KMS-11 (cell line): ENCODE data around the gene APOOL.
"Not testable (repeated sequence)": the region's sequence is repeated elsewhere in the genome, so short reads cannot be mapped to it uniquely, and the experiment has no call there.

Source experiments
- H2AFZ ChIP-seq: fragments of 200-600 bp; sonication (generic); 2 replicates; pipeline ENCODE4 v1.6.1; 2016; ENCODE audit warnings: antibody characterized with exemption, mixed run types, low read depth
- H3K27ac ChIP-seq: fragments of 200-600 bp; sonication (generic); 2 replicates; pipeline ENCODE4 v1.6.1; 2016; ENCODE audit warnings: mild to moderate bottlenecking, mixed run types
- H3K27me3 ChIP-seq: fragments of 200-600 bp; sonication (generic); 2 replicates; pipeline ENCODE4 v1.6.1; 2017; ENCODE audit warnings: mild to moderate bottlenecking, low read depth, mixed run types, moderate library complexity; ENCODE audit not compliant: insufficient read depth
- H3K36me3 ChIP-seq: fragments of 200-600 bp; sonication (generic); 2 replicates; pipeline ENCODE4 v1.6.1; 2017; ENCODE audit warnings: mild to moderate bottlenecking, mixed run types; ENCODE audit not compliant: insufficient read depth
- H3K4me1 ChIP-seq: fragments of 200-600 bp; sonication (generic); 2 replicates; pipeline ENCODE4 v1.6.1; 2016; ENCODE audit warnings: mild to moderate bottlenecking, low read depth, mixed run types; ENCODE audit not compliant: poor library complexity, severe bottlenecking
- H3K4me2 ChIP-seq: fragments of 200-600 bp; sonication (generic); 2 replicates; pipeline ENCODE4 v1.7.0; 2016; ENCODE audit warnings: mild to moderate bottlenecking, mixed run types
- H3K4me3 ChIP-seq: fragments of 200-600 bp; sonication (generic); IDR thresholded peaks from 2 replicates; pipeline ENCODE4 v1.6.1; 2017; ENCODE audit warnings: low read depth, low read length, mixed read lengths; ENCODE audit not compliant: insufficient read depth
- H3K79me2 ChIP-seq: fragments of 200-600 bp; sonication (generic); 2 replicates; pipeline ENCODE4 v1.6.1; 2016; ENCODE audit warnings: low read depth, mixed run types; ENCODE audit not compliant: insufficient read depth
- H3K9ac ChIP-seq: fragments of 200-600 bp; sonication (generic); 2 replicates; pipeline ENCODE4 v1.6.1; 2016; ENCODE audit warnings: mild to moderate bottlenecking, mixed run types
- H4K20me1 ChIP-seq: fragments of 200-600 bp; sonication (generic); 2 replicates; pipeline ENCODE4 v1.6.1; 2016; ENCODE audit warnings: mild to moderate bottlenecking, mixed run types; ENCODE audit not compliant: insufficient read depth
- CTCF ChIP-seq: fragments of 200-600 bp; sonication (generic); conservative IDR thresholded peaks from 2 replicates; pipeline ENCODE4 v1.6.1; 2017; ENCODE audit warnings: low read depth, mild to moderate bottlenecking, antibody characterized with exemption, low read length, moderate library complexity, mixed read lengths

The APOOL gene

GRCh38 chrX:85001344-85001743 lies 2.3 kb upstream of the APOOL start:
- Histone ChIP-seq H2AFZ (no peak overlapping the region), H3K79me2 (no peaks in the 10 kb centered on the region), H3K4me2 (no peak overlapping the region), H3K4me3 (no peak overlapping the region), H3K27me3 (no peaks in the 10 kb centered on the region), H3K27ac (no peak overlapping the region), H3K9ac (no peak overlapping the region), H4K20me1 (no peaks in the 10 kb centered on the region), H3K4me1 (no peaks in the 10 kb centered on the region), H3K36me3 (no peaks in the 10 kb centered on the region)
- no peak for TF ChIP-seq CTCF

DNA sequence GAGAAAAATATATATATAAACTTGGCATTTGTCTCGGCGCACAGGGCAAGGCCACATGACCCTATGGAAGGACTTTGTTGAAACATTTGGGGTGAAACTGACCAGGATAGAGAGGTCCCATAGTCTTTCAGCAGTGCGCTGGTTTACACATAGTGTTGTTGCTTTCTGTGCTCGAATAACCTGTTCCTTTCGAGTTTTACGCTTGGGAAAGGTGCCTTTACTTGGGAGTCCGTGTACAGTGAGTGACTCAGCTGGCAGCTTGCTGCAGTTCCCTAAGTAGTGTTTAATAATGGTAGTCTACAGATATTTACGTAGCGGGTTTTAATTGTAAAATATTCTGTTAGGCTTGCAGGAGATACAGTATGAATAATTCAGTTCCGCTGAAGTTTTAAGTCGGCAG lies 578 bp downstream of the APOOL start:
- Histone ChIP-seq H3K36me3 (no peaks in the 10 kb centered on the region), H3K27ac (peak overlapping the region; percentile 49; the same call in 1 of the 2 replicates)

GRCh38 chrX:85012098-85012497 lies 8.4 kb downstream of the APOOL start:
- Histone ChIP-seq H3K9ac (no peak overlapping the region), H4K20me1 (no peaks in the 10 kb centered on the region), H3K27ac (no peak overlapping the region), H3K27me3 (no peaks in the 10 kb centered on the region), H2AFZ (no peak overlapping the region), H3K79me2 (no peaks in the 10 kb centered on the region; the same call in 1 of the 2 replicates), H3K36me3 (no peaks in the 10 kb centered on the region), H3K4me1 (no peaks in the 10 kb centered on the region), H3K4me3 (no peak overlapping the region), H3K4me2 (no peak overlapping the region)
- TF ChIP-seq CTCF, result no peak

More for the DNA sequence above, 578 bp downstream of the APOOL start:
- Histone ChIP-seq H3K4me3 (no peak overlapping the region), H3K4me2 (peak overlapping the region; percentile 51; the same call in 1 of the 2 replicates), H2AFZ (peak overlapping the region; percentile 83), H3K4me1 (no peaks in the 10 kb centered on the region), H3K9ac (peak overlapping the region; percentile 66; the same call in 1 of the 2 replicates), H4K20me1 (no peaks in the 10 kb centered on the region), H3K79me2 (no peaks in the 10 kb centered on the region), H3K27me3 (no peaks in the 10 kb centered on the region)
- no peak for TF ChIP-seq CTCF

- H3K4me3 ChIP-seq, H3K4me1 ChIP-seq, H3K36me3 ChIP-seq, H3K27ac ChIP-seq, H3K79me2 ChIP-seq, H3K27me3 ChIP-seq, H2AFZ ChIP-seq, H4K20me1 ChIP-seq, H3K9ac ChIP-seq, H3K4me2 ChIP-seq: not testable (repeated sequence)
Measured at GRCh38 chrX:85015351-85015750, 11.7 kb downstream of the APOOL start.

GRCh38 chrX:85017721-85018120 lies 14.0 kb downstream of the APOOL start:
- TF ChIP-seq CTCF, result no peak
- Histone ChIP-seq H3K4me2 (no peak overlapping the region), H4K20me1 (no peaks in the 10 kb centered on the region), H3K79me2 (no peaks in the 10 kb centered on the region), H3K9ac (no peak overlapping the region), H3K4me3 (no peak overlapping the region), H3K27me3 (no peaks in the 10 kb centered on the region), H2AFZ (no peak overlapping the region), H3K27ac (no peak overlapping the region), H3K36me3 (no peaks in the 10 kb centered on the region), H3K4me1 (no peaks in the 10 kb centered on the region)
